Measurements from ENCODE around the gene RPH3AL.
"Not testable (repeated sequence)": the region's sequence is repeated elsewhere in the genome, so short reads cannot be mapped to it uniquely, and the experiment has no call there.

The RPH3AL gene

GRCh38 chr17:379531-380465, 27.2 kb upstream of the RPH3AL start:
- no peak for DNase-seq (ENCODE audit: low read depth in 1 of 2, low spot score in 1 of 2)

GRCh38 chr17:378068-378467, 25.5 kb upstream of the RPH3AL start:
- DNase-seq (ENCODE audit: low read depth in 1 of 2, low spot score in 1 of 2): no peak

GRCh38 chr17:376936-377863, 24.6 kb upstream of the RPH3AL start:
- no peak for DNase-seq (ENCODE audit: low read depth in 1 of 2, low spot score in 1 of 2)

GRCh38 chr17:373613-374230, 21.1 kb upstream of the RPH3AL start:
- no peak for DNase-seq (ENCODE audit: low read depth in 1 of 2, low spot score in 1 of 2)

GRCh38 chr17:372157-373152, 19.8 kb upstream of the RPH3AL start:
- DNase-seq (ENCODE audit: low read depth in 1 of 2, low spot score in 1 of 2): no peak

GRCh38 chr17:371583-371982, 19.0 kb upstream of the RPH3AL start:
- no peak for DNase-seq (ENCODE audit: low read depth in 1 of 2, low spot score in 1 of 2)

GRCh38 chr17:367656-368055, 15.0 kb upstream of the RPH3AL start:
- not testable (repeated sequence) for DNase-seq (ENCODE audit: low read depth in 1 of 2, low spot score in 1 of 2)

- DNase-seq (ENCODE audit: low read depth in 1 of 2, low spot score in 1 of 2): not testable (repeated sequence)
Measured at GRCh38 chr17:366657-367615, 14.3 kb upstream of the RPH3AL start.

- no peak for DNase-seq (ENCODE audit: low read depth in 1 of 2, low spot score in 1 of 2)
Measured at GRCh38 chr17:364766-365165, 12.2 kb upstream of the RPH3AL start.

- DNase-seq (ENCODE audit: low read depth in 1 of 2, low spot score in 1 of 2): no peak
Measured at GRCh38 chr17:364308-364707, 11.7 kb upstream of the RPH3AL start.

- DNase-seq (ENCODE audit: low read depth in 1 of 2, low spot score in 1 of 2): no peak
Measured at GRCh38 chr17:362721-363120, 10.1 kb upstream of the RPH3AL start.

GRCh38 chr17:360092-360750, 7.6 kb upstream of the RPH3AL start:
- DNase-seq (ENCODE audit: low read depth in 1 of 2, low spot score in 1 of 2): no peak

GRCh38 chr17:358491-359151, 6.0 kb upstream of the RPH3AL start:
- DNase-seq (ENCODE audit: low read depth in 1 of 2, low spot score in 1 of 2): no peak

- DNase-seq (ENCODE audit: low read depth in 1 of 2, low spot score in 1 of 2): no peak
Measured at GRCh38 chr17:357644-358043, 5.0 kb upstream of the RPH3AL start.

GRCh38 chr17:356671-357434, 4.2 kb upstream of the RPH3AL start:
- DNase-seq (ENCODE audit: low read depth in 1 of 2, low spot score in 1 of 2): no peak

GRCh38 chr17:354651-355556, 2.3 kb upstream of the RPH3AL start:
- no peak for DNase-seq (ENCODE audit: low read depth in 1 of 2, low spot score in 1 of 2)

Measured in stimulated activated CD4-positive, alpha-beta T cell treated with anti-CD3 and anti-CD28 coated beads, Interleukin-15, amount 100 ng/mL, for 1 hour (primary cell).